HG03469 (cell line): Measurements from ENCODE around the gene NFATC3.

Source experiments
- ATAC-seq: cut with Tn5 transposase; IDR thresholded peaks from one replicate; pipeline ENCODE4 v1.9.1; 2021; ENCODE audit warnings: mild to moderate bottlenecking, moderate library complexity, moderate number of reproducible peaks; ENCODE audit not compliant: unreplicated experiment

Gene NFATC3

DNA sequence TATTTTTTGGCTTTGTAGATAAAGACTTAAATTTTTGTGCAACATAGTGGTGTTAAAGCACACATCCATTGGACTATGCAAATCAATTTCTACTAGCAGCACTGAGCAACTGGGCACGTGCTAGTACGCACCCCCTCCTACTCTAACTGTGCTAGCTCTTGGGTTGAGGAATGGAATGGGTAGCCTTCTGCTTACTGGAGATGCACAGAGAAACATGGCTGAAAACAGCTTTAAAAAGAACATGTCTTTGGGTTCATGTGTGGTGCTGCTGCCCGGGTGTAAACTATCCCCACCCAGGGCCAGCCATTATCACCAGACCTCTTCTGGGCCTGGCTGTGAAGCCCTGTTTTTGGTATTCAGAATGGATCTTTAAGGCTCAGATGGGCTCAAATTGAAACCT lies 143.5 kb downstream of the NFATC3 start:
- ATAC-seq, result no peak

DNA sequence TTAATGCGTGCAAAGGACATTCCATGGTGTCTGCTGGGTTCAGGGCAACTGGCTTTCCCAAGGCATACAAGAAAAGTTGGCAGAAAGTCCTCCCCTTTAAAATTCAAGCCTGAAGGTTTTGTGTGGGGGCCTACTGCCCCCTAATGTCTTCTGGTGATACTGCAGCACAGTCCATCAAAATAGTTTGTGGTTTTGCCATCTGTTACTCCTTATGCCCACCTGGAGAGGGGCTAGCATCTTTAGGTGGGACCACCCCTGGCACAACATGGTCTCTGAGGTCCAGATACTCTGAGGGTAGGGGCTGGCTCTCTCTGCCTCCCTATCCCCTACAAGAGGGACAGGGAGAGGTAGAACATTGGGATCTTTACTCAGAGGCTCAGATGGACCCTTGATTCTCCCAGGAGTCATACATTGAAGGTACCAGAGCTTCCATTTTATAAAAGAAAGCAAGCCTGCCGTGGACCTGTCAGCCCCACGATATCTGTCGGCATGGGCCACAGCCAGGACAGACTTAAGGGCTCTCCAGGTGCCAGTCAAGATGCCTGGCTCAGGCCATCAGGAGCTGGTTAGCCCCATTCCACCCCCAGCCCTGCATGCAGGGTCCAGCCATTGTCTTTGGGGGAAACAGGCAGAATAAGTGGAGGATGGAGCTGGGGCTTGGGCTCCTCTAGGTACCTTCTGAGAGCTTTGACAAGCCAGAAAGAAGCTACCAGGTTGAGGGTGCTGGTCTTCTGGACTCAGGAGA lies 144.4 kb downstream of the NFATC3 start:
- no peak for ATAC-seq

DNA sequence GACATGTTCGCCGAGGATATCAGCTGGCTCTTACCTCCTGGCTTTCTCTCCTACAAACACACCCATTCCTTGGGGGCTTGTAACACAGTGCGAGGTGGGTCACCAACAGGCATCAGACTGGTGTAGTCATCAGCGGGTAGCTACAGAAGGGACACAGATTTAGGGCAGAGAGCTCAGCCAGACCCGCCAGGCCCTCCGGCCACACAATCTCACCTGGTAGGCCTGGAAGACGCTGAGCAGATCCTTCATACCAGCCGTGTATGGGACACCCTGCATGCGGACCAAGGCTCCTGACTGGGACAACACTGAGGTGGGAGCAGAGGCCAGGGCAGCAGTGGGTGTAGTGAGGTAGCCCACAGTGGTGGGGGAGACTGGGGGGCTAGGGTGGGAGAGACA lies 145.0 kb downstream of the NFATC3 start:
- ATAC-seq, result no peak

GRCh38 chr16:68230956-68231355 lies 145.8 kb downstream of the NFATC3 start:
- no peak for ATAC-seq

DNA sequence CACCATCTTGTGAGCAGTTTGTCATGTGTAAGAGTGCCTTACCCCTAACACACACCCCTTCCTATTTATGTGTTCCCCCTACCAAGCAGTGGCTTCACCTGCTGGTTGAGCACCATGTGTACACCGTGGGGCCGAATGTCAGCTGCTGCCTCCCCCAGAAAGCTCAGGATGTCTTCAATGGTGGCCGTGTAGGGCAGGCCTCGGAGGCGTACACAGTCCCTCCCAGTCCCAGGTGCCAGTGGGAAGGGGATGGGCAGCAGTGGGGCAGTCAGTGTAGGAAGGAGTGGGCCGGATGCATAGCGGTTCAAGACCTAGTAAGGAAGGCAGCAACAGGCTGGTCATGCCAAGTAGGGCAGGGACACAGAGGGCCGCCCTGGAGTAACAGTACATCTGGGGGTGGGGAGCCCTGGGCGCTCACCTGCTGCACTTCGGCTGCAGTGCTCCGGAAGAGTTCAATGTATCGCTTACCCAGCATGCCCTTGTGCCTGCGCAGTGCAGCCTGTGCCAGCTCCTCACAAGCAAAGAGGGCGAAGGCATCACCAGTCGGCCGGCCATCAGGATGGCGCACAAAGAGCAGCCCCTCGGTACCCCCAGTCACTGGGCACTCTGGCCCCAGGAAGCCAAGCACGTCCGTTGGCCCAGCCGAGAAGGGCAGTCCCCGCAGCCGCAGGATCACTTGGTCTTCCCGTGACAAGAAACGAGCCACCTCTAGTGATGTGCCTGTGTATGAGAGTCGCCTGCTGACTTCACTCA lies 146.4 kb downstream of the NFATC3 start:
- ATAC-seq, result no peak

GRCh38 chr16:68232335-68232734 lies 147.2 kb downstream of the NFATC3 start:
- ATAC-seq, result no peak

- ATAC-seq, result no peak
Observed at GRCh38 chr16:68233085-68233834, 148.1 kb downstream of the NFATC3 start.

DNA sequence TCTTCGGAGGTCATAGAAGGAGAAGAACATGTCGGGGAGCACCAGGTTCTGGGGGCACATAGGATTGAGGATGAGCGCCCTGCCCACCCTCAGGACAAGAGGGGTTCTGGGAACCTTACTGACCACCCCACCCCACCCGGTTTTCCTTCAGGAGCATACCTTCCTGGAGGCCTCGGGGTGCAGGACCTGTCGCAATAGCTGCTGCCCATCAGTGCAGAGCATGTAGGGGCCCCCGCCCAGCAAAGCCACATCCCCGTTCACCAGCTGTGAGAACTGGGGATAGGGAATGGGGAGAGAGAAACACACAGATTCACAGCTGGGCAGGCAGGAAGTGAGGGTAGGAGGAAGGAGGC lies 148.6 kb downstream of the NFATC3 start:
- no peak for ATAC-seq

DNA sequence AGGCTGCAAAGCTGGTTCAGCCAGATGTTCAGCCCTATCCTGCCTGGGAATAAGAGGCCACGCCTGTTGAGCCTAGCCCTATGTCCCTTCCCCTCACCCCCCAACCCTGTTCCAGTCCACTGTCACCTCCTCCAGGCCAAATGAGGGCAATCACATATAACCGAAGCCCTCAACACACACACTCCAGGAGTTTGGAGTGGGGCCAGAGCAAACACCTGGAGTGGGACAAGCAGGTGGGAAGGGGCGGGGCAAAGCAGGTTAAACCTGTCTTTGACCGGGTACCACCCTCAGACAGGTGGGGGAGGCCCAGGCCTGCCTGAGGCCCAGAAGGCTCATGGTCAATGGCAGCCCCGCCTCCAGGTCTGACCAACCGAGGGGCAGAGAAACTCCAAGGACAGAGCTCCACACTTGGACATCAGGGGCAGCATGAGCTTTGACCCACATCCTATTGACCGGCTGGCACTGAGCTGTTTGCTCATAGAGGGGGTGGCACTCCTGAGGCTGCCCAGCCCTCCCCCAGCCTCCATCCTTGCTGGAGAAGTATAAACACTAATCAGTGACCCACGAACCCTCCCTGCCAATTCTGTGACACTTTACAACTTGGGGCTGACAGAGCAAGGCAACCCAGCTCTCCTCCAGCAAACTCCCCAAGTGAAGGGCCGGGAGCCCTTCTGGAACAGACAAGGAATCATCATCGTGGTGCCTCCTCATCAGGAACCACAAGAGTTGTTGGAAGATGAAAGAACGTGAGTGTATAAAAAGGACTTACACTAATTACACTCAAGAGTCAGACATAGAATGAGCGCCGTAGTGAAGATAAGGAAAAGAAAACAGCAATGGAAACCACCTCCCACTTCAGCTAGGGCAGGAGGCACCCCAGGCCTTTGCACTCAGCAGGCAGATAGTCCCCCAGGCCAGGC lies 149.3 kb downstream of the NFATC3 start:
- ATAC-seq, result no peak

DNA sequence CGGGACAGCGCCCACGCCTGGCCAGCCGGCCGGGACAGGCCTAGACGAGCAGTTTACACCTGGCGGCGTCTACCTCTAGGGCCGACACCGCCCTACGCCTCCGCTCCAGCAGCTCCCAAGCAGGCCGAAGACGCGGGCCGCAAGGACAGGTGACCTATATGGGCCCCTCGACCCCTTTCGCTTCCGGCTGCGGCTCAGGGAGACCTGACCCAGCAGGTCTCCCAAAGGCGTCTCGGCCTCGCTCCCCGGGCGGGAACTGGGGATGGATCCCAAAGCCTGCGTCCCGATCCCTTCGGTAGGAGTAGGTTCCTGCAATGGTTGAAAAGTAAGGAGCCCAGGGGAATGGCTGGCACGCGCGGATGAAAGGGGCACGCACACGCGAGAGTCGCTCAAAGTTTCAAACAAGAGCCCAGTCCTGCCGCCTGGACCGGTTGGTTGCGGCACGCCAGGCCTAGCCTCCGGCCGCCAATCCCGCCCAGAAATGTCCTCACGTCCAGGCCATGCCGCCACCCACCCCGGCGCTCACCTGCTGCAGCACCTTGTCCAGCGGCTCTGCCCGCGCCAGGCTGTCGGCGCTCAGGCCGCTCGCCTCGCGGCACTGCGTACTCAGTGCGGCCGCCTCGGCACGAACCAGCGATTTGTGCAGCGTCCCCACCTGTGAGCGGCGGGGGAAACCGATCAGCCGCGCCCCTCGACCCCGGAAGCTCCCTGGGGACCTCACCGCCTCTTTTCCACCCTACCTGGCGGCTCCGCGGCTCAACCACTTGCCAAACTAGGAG lies 150.1 kb downstream of the NFATC3 start:
- ATAC-seq, result no peak

DNA sequence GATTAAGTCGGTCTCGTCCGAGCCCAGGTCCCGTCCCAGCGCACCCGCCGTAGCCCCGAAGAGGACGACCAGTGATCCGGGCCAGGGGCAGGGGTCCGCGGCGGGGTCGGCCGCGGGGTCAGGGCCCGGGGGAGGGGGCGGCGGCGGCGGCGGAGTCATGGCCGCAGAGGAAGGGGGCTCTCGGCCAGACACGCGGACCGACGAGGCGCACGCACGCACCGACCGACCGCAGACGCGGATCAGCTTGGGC lies 150.6 kb downstream of the NFATC3 start, which contains the start of gene ESRP2:
ESRP2 (minus strand) TSS at position 241 of the 250 bp plus-strand sequence; CDS start at position 159, 82 bp downstream.
- no peak for ATAC-seq

GRCh38 chr16:68236137-68236825 lies 151.1 kb downstream of the NFATC3 start:
- no peak for ATAC-seq

GRCh38 chr16:68236826-68237242 lies 151.7 kb downstream of the NFATC3 start:
- ATAC-seq, result no peak

DNA sequence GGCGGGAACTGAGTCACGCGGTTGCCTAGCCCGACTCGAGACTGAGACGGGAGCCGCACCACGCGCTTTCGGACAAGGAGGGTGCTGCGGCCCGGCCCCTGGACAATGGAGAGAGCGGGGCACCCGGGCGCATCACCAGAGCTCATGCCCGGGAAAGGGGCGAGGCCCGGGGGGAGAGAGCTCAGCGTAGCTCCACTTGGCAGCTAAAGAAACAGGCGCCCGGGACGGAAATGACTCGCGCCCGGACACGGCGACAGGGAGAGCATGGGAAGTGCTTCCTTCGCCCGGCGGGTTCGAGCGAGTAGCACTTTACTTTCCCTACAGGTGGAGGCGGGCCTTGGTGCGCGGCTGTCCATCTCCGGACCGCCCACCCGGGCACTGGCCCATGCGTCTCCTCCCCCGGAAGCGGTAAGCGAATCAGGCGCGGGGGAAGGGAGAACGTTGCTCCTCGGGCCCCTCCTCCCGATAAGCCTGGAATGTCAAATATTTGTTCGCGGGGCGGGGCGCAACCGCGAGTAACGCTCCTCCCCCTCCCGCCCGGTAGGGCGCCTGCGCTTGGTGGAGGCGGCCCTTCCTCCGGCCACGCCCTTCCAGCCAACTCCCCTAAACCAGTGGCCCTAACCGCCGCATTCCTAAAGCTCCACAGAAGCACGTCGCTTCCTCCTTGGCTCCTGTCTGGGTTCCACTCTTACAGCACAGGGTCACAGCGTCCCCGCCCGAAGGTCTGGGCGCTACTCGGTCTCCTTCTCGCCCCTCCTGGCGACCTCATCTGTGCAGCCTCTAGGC lies 152.3 kb downstream of the NFATC3 start:
- ATAC-seq, result peak; percentile 66

DNA sequence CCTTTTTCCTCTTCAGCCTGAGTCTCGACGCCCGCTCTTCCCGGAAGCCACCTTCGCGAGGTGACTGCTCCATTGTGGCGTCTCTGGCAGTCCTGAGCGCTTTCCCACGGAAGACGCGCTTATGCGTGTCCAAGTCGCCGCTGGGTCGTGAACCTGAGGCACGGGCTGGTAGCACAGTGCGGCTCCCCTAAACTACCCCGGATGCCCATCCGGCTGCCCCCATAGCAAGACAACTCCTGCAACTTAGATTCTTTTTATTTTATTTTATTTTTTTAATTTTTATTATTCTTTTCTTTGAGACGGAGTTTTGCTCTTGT lies 152.8 kb downstream of the NFATC3 start:
- no peak for ATAC-seq

GRCh38 chr16:68242085-68242484 lies 156.9 kb downstream of the NFATC3 start:
- ATAC-seq, result no peak

GRCh38 chr16:68242926-68243858 lies 158.0 kb downstream of the NFATC3 start:
- ATAC-seq, result no peak

- ATAC-seq, result no peak
Observed at GRCh38 chr16:68244481-68244902, 159.3 kb downstream of the NFATC3 start.
